ENCODE results near the gene MIB1.

GRCh38 chr18:21742315-21742687 lies 1.7 kb downstream of the MIB1 start:
- TF ChIP-seq CTCF (IDR thresholded peaks at IDR 0.05) (no peak), POLR2A (IDR thresholded peaks at IDR 0.05) (no peak)
